ENCODE data around the gene PLD5.
"Not testable (repeated sequence)": the region's sequence is repeated elsewhere in the genome, so short reads cannot be mapped to it uniquely, and the experiment has no call there.

PLD5 gene

DNA sequence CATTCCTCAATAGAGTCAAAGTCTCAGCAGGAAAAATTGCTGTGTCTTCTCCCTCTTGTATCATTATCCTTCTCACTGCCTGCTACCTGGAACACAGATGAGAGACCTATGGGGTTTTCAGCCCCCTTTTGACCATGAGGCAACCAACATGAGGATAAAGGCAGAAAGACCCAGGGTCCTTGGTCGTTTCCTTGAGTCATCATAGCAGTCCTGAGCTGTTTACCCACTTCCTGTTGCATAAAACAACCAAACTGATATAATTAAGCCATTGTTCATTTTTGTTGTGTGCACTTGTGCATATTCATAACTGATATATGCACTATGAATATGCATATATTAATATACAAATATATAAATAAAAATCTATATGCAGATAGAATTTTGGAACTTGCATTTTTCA lies 337.3 kb downstream of the PLD5 start:
- H3K27me3 ChIP-seq (ENCODE audit: control insufficient read depth in 2 of 2, insufficient read depth in 2 of 2, low read length in 2 of 2), result no peaks in the 10 kb centered on the region
- no peak overlapping the region for H3K27ac ChIP-seq (ENCODE audit: low read depth in 2 of 2, low read length in 2 of 2)
- H3K4me1 ChIP-seq (ENCODE audit: control insufficient read depth in 2 of 2, insufficient read depth in 2 of 2, low read length in 2 of 2), result no peaks in the 10 kb centered on the region
- H3K36me3 ChIP-seq (ENCODE audit: control insufficient read depth in 2 of 2, insufficient read depth in 2 of 2, low read length in 2 of 2), result no peaks in the 10 kb centered on the region
- no peaks in the 10 kb centered on the region for H3K9me3 ChIP-seq (ENCODE audit: control insufficient read depth in 2 of 2, low read length in 2 of 2)
- no peak overlapping the region for H3K9ac ChIP-seq (ENCODE audit: low read depth in 1 of 2, low read length in 2 of 2)
- no peak overlapping the region for H3K4me3 ChIP-seq (ENCODE audit: low read length in 2 of 2)

- Histone ChIP-seq H3K9ac (ENCODE audit: low read depth in 1 of 2, low read length in 2 of 2) (no peak overlapping the region), H3K27ac (ENCODE audit: low read depth in 2 of 2, low read length in 2 of 2) (no peak overlapping the region), H3K4me3 (ENCODE audit: low read length in 2 of 2) (no peak overlapping the region), H3K9me3 (ENCODE audit: control insufficient read depth in 2 of 2, low read length in 2 of 2) (no peaks in the 10 kb centered on the region), H3K36me3 (ENCODE audit: control insufficient read depth in 2 of 2, insufficient read depth in 2 of 2, low read length in 2 of 2) (no peaks in the 10 kb centered on the region), H3K27me3 (ENCODE audit: control insufficient read depth in 2 of 2, insufficient read depth in 2 of 2, low read length in 2 of 2) (no peaks in the 10 kb centered on the region), H3K4me1 (ENCODE audit: control insufficient read depth in 2 of 2, insufficient read depth in 2 of 2, low read length in 2 of 2) (no peaks in the 10 kb centered on the region)
Measured at GRCh38 chr1:242185731-242186130, 338.8 kb downstream of the PLD5 start.

- Histone ChIP-seq H3K9me3 (ENCODE audit: control insufficient read depth in 2 of 2, low read length in 2 of 2) (no peaks in the 10 kb centered on the region), H3K36me3 (ENCODE audit: control insufficient read depth in 2 of 2, insufficient read depth in 2 of 2, low read length in 2 of 2) (no peaks in the 10 kb centered on the region), H3K4me3 (ENCODE audit: low read length in 2 of 2) (no peak overlapping the region), H3K4me1 (ENCODE audit: control insufficient read depth in 2 of 2, insufficient read depth in 2 of 2, low read length in 2 of 2) (no peaks in the 10 kb centered on the region), H3K27me3 (ENCODE audit: control insufficient read depth in 2 of 2, insufficient read depth in 2 of 2, low read length in 2 of 2) (no peaks in the 10 kb centered on the region), H3K9ac (ENCODE audit: low read depth in 1 of 2, low read length in 2 of 2) (no peak overlapping the region), H3K27ac (ENCODE audit: low read depth in 2 of 2, low read length in 2 of 2) (no peak overlapping the region)
Measured at GRCh38 chr1:242184955-242185354, 339.5 kb downstream of the PLD5 start.

DNA sequence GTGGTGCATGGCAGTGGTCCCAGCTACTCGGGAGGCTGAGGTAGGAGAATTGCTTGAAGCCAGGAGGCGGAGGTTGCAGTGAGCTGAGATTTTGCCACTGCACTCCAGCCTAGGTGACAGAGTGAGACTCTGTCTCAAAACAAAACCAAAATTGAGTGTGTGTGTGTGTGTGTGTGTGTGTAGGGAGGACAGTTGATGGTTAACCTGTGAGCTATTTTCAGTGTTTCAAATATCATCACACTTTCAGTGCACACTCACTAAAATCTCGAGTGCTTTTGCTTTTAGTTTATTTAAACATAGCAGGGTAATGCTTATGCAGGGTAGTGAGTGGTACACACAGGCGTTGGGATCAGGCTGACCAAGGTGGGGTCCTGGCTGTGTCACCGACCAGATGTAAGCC lies 344.7 kb downstream of the PLD5 start:
- not testable (repeated sequence) for H3K4me3 ChIP-seq (ENCODE audit: low read length in 2 of 2); H3K9ac ChIP-seq (ENCODE audit: low read depth in 1 of 2, low read length in 2 of 2); H3K36me3 ChIP-seq (ENCODE audit: control insufficient read depth in 2 of 2, insufficient read depth in 2 of 2, low read length in 2 of 2); H3K27me3 ChIP-seq (ENCODE audit: control insufficient read depth in 2 of 2, insufficient read depth in 2 of 2, low read length in 2 of 2); H3K9me3 ChIP-seq (ENCODE audit: control insufficient read depth in 2 of 2, low read length in 2 of 2); H3K27ac ChIP-seq (ENCODE audit: low read depth in 2 of 2, low read length in 2 of 2); H3K4me1 ChIP-seq (ENCODE audit: control insufficient read depth in 2 of 2, insufficient read depth in 2 of 2, low read length in 2 of 2)

- Histone ChIP-seq H3K4me3 (ENCODE audit: low read length in 2 of 2) (no peak overlapping the region), H3K4me1 (ENCODE audit: control insufficient read depth in 2 of 2, insufficient read depth in 2 of 2, low read length in 2 of 2) (no peaks in the 10 kb centered on the region), H3K27me3 (ENCODE audit: control insufficient read depth in 2 of 2, insufficient read depth in 2 of 2, low read length in 2 of 2) (no peaks in the 10 kb centered on the region), H3K9me3 (ENCODE audit: control insufficient read depth in 2 of 2, low read length in 2 of 2) (no peaks in the 10 kb centered on the region), H3K9ac (ENCODE audit: low read depth in 1 of 2, low read length in 2 of 2) (no peak overlapping the region), H3K27ac (ENCODE audit: low read depth in 2 of 2, low read length in 2 of 2) (no peak overlapping the region), H3K36me3 (ENCODE audit: control insufficient read depth in 2 of 2, insufficient read depth in 2 of 2, low read length in 2 of 2) (no peaks in the 10 kb centered on the region)
Measured at GRCh38 chr1:242178924-242179708, 345.4 kb downstream of the PLD5 start.

DNA sequence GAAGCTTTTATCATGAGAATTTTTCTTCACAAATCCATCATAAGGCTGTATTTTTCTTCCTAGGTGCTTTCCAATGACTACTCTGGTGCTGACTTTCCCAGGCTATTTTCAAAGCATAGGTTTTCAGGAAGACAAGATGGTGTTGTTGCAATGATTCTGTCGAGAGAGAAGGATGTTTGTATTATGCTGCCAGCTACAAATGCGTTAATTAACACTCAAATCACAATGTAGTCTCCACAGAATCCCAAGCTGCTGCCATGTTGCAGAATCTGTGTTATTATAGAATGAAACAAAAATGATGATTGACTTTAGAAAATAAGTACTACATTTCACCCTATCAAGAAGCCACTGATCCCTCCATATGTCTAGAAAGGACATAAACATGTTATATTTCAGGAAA lies 346.1 kb downstream of the PLD5 start:
- H3K9ac ChIP-seq (ENCODE audit: low read depth in 1 of 2, low read length in 2 of 2), result no peak overlapping the region
- H3K27me3 ChIP-seq (ENCODE audit: control insufficient read depth in 2 of 2, insufficient read depth in 2 of 2, low read length in 2 of 2), result no peaks in the 10 kb centered on the region
- H3K4me3 ChIP-seq (ENCODE audit: low read length in 2 of 2), result no peak overlapping the region
- no peak overlapping the region for H3K27ac ChIP-seq (ENCODE audit: low read depth in 2 of 2, low read length in 2 of 2)
- no peaks in the 10 kb centered on the region for H3K36me3 ChIP-seq (ENCODE audit: control insufficient read depth in 2 of 2, insufficient read depth in 2 of 2, low read length in 2 of 2)
- no peaks in the 10 kb centered on the region for H3K4me1 ChIP-seq (ENCODE audit: control insufficient read depth in 2 of 2, insufficient read depth in 2 of 2, low read length in 2 of 2)
- H3K9me3 ChIP-seq (ENCODE audit: control insufficient read depth in 2 of 2, low read length in 2 of 2), result no peaks in the 10 kb centered on the region

DNA sequence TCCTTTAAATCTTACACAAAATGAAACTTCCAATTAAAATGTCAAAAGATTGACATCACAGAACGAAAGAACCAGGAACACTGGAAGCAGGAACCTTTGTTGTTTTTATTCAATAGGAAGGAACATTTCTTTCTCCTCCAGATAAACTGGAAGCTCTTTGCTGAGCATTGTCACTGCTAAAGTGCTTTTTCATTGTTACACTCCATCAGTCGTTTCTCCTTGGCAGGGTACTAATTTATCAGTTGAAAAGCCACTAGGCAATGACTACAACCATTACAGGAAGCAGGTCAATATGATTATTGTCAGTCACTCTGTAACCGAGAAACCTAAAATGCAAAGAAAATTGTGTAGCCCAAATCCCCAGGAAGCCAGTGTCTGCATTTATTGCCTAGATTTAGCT lies 362.4 kb downstream of the PLD5 start:
- no peaks in the 10 kb centered on the region for H3K36me3 ChIP-seq (ENCODE audit: control insufficient read depth in 2 of 2, insufficient read depth in 2 of 2, low read length in 2 of 2)
- no peaks in the 10 kb centered on the region for H3K27me3 ChIP-seq (ENCODE audit: control insufficient read depth in 2 of 2, insufficient read depth in 2 of 2, low read length in 2 of 2)
- H3K27ac ChIP-seq (ENCODE audit: low read depth in 2 of 2, low read length in 2 of 2), result no peak overlapping the region
- H3K4me1 ChIP-seq (ENCODE audit: control insufficient read depth in 2 of 2, insufficient read depth in 2 of 2, low read length in 2 of 2), result no peaks in the 10 kb centered on the region
- no peak overlapping the region for H3K4me3 ChIP-seq (ENCODE audit: low read length in 2 of 2)
- H3K9me3 ChIP-seq (ENCODE audit: control insufficient read depth in 2 of 2, low read length in 2 of 2), result peaks cover 0 to 4% of the 10 kb centered on the region in 2 donors
- no peak overlapping the region for H3K9ac ChIP-seq (ENCODE audit: low read depth in 1 of 2, low read length in 2 of 2)

DNA sequence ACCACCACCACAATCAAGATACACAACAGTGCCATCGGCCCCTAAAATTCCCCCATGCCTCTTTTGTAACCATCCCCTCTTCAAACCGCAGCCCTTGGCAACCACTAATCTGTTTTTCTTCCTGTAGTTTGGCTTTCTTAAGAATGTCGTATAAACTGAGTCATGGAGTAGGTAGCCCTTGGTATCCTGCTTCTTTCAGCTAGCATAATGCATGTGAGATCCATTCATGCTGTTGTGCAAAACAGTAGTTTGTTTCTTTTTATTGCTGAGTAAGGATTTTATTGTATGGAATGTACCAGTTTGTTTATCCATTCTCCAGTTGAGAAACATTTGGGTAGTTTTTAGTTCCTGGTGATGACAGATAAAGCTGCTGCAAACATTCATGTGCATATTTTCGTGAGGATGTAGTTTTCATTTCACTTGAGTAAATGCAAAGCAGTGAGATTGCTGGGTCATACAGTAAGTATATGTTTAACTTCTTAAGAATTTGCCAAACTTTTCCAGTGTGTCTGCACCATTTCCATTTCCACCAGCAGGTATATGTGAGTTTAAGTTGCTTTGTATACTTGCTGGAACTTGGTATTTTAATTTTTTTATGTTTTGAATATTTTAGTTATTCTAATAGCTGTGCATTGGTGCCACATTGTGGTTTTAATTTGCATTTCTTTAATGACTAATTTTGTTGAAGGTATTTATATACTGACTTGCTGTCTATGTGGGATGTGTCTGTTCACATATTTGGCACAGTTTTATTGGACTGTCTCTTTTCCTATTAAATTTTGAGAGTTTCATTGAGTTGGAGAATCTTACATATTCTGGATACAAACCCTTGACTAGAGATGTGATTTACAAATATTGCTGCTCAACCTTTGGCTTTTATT lies 377.2 kb downstream of the PLD5 start:
- Histone ChIP-seq H3K9me3 (ENCODE audit: control insufficient read depth in 2 of 2, low read length in 2 of 2) (no peaks in the 10 kb centered on the region), H3K27me3 (ENCODE audit: control insufficient read depth in 2 of 2, insufficient read depth in 2 of 2, low read length in 2 of 2) (no peaks in the 10 kb centered on the region), H3K9ac (ENCODE audit: low read depth in 1 of 2, low read length in 2 of 2) (no peak overlapping the region), H3K27ac (ENCODE audit: low read depth in 2 of 2, low read length in 2 of 2) (no peak overlapping the region), H3K36me3 (ENCODE audit: control insufficient read depth in 2 of 2, insufficient read depth in 2 of 2, low read length in 2 of 2) (no peaks in the 10 kb centered on the region), H3K4me3 (ENCODE audit: low read length in 2 of 2) (no peak overlapping the region), H3K4me1 (ENCODE audit: control insufficient read depth in 2 of 2, insufficient read depth in 2 of 2, low read length in 2 of 2) (no peaks in the 10 kb centered on the region)

DNA sequence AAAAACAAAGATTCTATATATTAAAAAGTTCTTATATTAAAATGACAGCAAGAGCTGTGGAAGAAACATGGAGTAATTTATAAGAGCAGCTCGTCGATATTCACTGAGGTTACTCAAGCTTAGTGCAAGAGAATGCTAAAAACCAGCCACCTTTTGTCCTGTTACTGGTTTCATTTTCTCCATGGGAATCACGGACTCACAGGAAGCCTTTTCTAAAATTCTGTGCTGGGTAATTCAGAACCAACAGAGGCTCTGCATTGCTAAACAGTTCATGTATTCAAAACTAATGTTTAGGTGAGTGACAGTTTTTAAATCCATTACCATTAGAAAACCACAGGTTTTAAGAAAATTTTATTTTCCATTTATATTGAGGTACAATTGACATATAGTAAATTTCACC lies 377.8 kb downstream of the PLD5 start:
- no peak overlapping the region for H3K27ac ChIP-seq (ENCODE audit: low read depth in 2 of 2, low read length in 2 of 2)

GRCh38 chr1:242140836-242141235 lies 383.7 kb downstream of the PLD5 start:
- H3K4me1 ChIP-seq (ENCODE audit: control insufficient read depth in 2 of 2, insufficient read depth in 2 of 2, low read length in 2 of 2), result no peaks in the 10 kb centered on the region
- H3K4me3 ChIP-seq (ENCODE audit: low read length in 2 of 2), result no peak overlapping the region
- no peak overlapping the region for H3K27ac ChIP-seq (ENCODE audit: low read depth in 2 of 2, low read length in 2 of 2)
- no peaks in the 10 kb centered on the region for H3K27me3 ChIP-seq (ENCODE audit: control insufficient read depth in 2 of 2, insufficient read depth in 2 of 2, low read length in 2 of 2)
- H3K9ac ChIP-seq (ENCODE audit: low read depth in 1 of 2, low read length in 2 of 2), result no peak overlapping the region
- no peaks in the 10 kb centered on the region for H3K36me3 ChIP-seq (ENCODE audit: control insufficient read depth in 2 of 2, insufficient read depth in 2 of 2, low read length in 2 of 2)
- H3K9me3 ChIP-seq (ENCODE audit: control insufficient read depth in 2 of 2, low read length in 2 of 2), result no peaks in the 10 kb centered on the region

More for the DNA sequence above, 377.8 kb downstream of the PLD5 start:
- Histone ChIP-seq H3K4me3 (ENCODE audit: low read length in 2 of 2) (no peak overlapping the region), H3K27me3 (ENCODE audit: control insufficient read depth in 2 of 2, insufficient read depth in 2 of 2, low read length in 2 of 2) (no peaks in the 10 kb centered on the region), H3K36me3 (ENCODE audit: control insufficient read depth in 2 of 2, insufficient read depth in 2 of 2, low read length in 2 of 2) (no peaks in the 10 kb centered on the region), H3K9me3 (ENCODE audit: control insufficient read depth in 2 of 2, low read length in 2 of 2) (no peaks in the 10 kb centered on the region), H3K4me1 (ENCODE audit: control insufficient read depth in 2 of 2, insufficient read depth in 2 of 2, low read length in 2 of 2) (no peaks in the 10 kb centered on the region), H3K9ac (ENCODE audit: low read depth in 1 of 2, low read length in 2 of 2) (no peak overlapping the region)

Data from mucosa of rectum (tissue), 2 donors.